Measurements from ENCODE around the gene RMND5B.

The RMND5B gene

DNA sequence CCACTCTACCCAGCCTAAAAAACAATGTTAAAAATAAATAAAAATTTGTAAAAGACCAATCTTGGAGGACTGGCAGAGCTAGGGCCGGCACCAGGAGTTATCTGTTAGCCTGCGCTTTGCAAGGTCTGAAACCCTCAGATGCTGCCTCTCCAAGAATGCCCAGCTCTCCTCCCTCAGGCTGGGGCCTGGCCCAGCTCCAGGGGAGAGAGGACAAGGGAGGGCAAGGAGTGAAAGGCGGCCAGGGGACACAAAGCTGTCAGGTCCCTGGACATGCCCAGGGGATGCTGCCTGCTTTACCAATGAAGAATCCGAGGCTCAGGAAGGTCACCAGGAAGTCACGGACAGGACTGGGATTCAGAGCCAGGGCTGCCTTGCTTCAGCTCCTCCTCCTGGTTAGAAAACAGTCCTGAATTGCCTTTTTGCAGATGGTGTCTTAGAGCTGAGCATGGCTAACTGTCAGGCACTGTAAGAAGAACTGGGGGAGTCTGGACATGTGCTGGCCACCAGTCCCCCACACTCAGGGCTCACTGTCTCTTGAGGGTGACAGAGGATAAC is 23.0 kb upstream of the RMND5B start:
- Histone ChIP-seq H3K4me2 (ENCODE audit: low read length) (no peak overlapping the region), H3K4me3 (ENCODE audit: low read depth, low read length) (no peak overlapping the region), H3K79me2 (no peaks in the 10 kb centered on the region), H3K27ac (peak overlapping the region; percentile 36), H2AFZ (peak overlapping the region; percentile 61), H3K9me3 (ENCODE audit: control insufficient read depth, low read length) (no peaks in the 10 kb centered on the region), H3K9ac (no peak overlapping the region), H3K36me3 (ENCODE audit: control insufficient read depth, insufficient read depth, low read length) (no peaks in the 10 kb centered on the region), H3K27me3 (ENCODE audit: control insufficient read depth, insufficient read depth, low read length) (no peaks in the 10 kb centered on the region), H3K4me1 (peaks cover 16% of the 10 kb centered on the region)
- TF ChIP-seq, protein P1, sequence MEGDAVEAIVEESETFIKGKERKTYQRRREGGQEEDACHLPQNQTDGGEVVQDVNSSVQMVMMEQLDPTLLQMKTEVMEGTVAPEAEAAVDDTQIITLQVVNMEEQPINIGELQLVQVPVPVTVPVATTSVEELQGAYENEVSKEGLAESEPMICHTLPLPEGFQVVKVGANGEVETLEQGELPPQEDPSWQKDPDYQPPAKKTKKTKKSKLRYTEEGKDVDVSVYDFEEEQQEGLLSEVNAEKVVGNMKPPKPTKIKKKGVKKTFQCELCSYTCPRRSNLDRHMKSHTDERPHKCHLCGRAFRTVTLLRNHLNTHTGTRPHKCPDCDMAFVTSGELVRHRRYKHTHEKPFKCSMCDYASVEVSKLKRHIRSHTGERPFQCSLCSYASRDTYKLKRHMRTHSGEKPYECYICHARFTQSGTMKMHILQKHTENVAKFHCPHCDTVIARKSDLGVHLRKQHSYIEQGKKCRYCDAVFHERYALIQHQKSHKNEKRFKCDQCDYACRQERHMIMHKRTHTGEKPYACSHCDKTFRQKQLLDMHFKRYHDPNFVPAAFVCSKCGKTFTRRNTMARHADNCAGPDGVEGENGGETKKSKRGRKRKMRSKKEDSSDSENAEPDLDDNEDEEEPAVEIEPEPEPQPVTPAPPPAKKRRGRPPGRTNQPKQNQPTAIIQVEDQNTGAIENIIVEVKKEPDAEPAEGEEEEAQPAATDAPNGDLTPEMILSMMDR (IDR thresholded peaks at IDR 0.05): no peak

DNA sequence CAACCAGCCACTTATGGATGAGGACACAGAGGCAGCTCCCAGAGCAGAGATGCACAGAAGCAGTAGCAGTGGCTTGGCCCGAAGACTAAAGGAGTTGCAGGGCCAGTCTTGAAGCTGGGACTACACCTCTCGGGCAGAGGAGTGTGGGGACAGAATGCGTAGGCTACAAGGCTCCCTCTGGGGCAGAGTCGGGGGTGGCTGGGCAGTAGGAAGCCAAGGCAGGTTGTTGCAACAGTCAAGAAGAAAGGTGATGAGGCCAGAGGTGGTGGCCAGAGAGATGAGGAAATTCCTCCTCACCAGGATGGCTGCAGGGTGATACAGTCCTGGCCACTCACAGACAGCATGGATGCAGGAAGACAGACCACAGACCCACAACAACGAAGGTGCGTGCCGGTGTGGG is 22.4 kb upstream of the RMND5B start:
- peak overlapping the region; percentile 61 for H2AFZ ChIP-seq
- TF ChIP-seq, protein P1 (IDR thresholded peaks at IDR 0.05): no peak
- H3K36me3 ChIP-seq (ENCODE audit: control insufficient read depth, insufficient read depth, low read length): no peaks in the 10 kb centered on the region
- peak overlapping the region; percentile 36 for H3K27ac ChIP-seq
- H3K27me3 ChIP-seq (ENCODE audit: control insufficient read depth, insufficient read depth, low read length): no peaks in the 10 kb centered on the region
- no peak overlapping the region for H3K4me2 ChIP-seq (ENCODE audit: low read length)
- no peaks in the 10 kb centered on the region for H3K79me2 ChIP-seq
- peaks cover 16% of the 10 kb centered on the region for H3K4me1 ChIP-seq
- no peaks in the 10 kb centered on the region for H3K9me3 ChIP-seq (ENCODE audit: control insufficient read depth, low read length)
- no peak overlapping the region for H3K9ac ChIP-seq
- no peak overlapping the region for H3K4me3 ChIP-seq (ENCODE audit: low read depth, low read length)

DNA sequence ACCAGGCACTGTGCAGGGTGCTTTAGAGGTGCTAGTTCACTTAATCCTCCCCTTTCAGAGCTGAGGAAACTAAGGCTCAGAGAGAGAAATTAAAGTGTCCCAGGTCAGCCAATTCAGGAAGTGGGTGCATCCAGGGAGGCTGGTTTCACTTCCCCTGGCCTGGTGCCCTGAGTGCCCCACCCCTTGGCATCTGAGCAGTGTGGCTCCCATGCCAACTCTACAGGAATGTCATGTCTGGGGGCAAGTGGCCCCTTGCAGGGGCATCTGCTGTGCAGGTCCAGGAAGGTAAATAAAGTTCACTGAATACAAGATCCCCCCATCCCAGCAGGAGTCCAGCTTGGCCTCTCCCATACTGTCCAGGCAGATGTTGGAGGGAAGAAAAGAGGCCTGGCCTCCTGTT is 21.8 kb upstream of the RMND5B start:
- Histone ChIP-seq H3K27me3 (ENCODE audit: control insufficient read depth, insufficient read depth, low read length) (no peaks in the 10 kb centered on the region), H3K4me1 (peaks cover 15% of the 10 kb centered on the region), H3K4me3 (ENCODE audit: low read depth, low read length) (no peak overlapping the region), H2AFZ (no peak overlapping the region), H3K36me3 (ENCODE audit: control insufficient read depth, insufficient read depth, low read length) (no peaks in the 10 kb centered on the region), H3K4me2 (ENCODE audit: low read length) (no peak overlapping the region), H3K27ac (peak overlapping the region; percentile 34), H3K9me3 (ENCODE audit: control insufficient read depth, low read length) (no peaks in the 10 kb centered on the region), H3K9ac (no peak overlapping the region), H3K79me2 (no peaks in the 10 kb centered on the region)
- TF ChIP-seq, protein P1 (IDR thresholded peaks at IDR 0.05): no peak

DNA sequence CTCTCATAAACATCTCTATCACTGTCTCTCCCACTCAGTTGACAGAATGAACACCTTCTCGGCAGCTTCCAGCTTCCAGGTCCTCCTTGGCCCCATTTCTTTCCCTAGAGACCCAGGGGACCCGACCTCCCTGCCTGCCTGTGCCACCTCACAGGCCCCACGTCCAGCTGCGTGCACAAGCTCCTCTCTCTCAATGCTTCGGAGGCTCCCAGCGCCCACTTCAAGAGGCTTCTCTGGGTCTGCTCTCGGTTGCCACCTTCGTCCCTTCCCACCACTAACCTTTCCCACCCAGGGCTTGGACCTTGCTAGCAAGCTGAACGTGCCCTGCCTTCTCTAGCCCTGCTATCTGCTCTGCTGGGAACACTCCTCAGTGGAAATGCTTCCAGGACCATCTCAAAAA is 20.3 kb upstream of the RMND5B start:
- Histone ChIP-seq H2AFZ (no peak overlapping the region), H3K4me1 (peaks cover 16% of the 10 kb centered on the region), H3K9ac (no peak overlapping the region), H3K4me2 (ENCODE audit: low read length) (no peak overlapping the region), H3K27me3 (ENCODE audit: control insufficient read depth, insufficient read depth, low read length) (no peaks in the 10 kb centered on the region), H3K9me3 (ENCODE audit: control insufficient read depth, low read length) (no peaks in the 10 kb centered on the region), H3K4me3 (ENCODE audit: low read depth, low read length) (no peak overlapping the region), H3K36me3 (ENCODE audit: control insufficient read depth, insufficient read depth, low read length) (no peaks in the 10 kb centered on the region), H3K27ac (no peak overlapping the region), H3K79me2 (peaks cover under 1% of the 10 kb centered on the region)
- TF ChIP-seq, protein P1 (IDR thresholded peaks at IDR 0.05): no peak

DNA sequence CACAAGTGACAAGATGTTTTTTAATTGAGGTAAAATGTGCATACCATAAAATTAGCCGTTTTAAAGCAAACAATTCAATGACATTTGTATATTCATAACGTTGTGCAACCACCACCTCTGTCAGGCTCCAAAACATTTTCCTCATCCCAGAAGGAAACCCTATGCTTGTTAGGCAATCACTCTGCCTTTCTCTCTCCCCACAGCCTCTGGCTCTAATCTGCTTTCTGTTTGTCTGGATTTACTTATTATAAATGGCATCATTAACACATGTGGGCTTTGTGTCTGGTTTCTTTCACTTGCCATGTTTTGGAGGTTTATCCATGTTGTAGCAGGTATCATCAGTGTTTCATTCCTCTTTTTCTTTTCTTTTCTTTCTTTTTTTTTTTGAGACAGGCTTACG is 18.9 kb upstream of the RMND5B start:
- Histone ChIP-seq H3K36me3 (ENCODE audit: control insufficient read depth, insufficient read depth, low read length) (no peaks in the 10 kb centered on the region), H3K4me1 (peaks cover 16% of the 10 kb centered on the region), H3K9me3 (ENCODE audit: control insufficient read depth, low read length) (no peaks in the 10 kb centered on the region), H3K79me2 (peaks cover 3% of the 10 kb centered on the region), H3K4me2 (ENCODE audit: low read length) (no peak overlapping the region), H3K4me3 (ENCODE audit: low read depth, low read length) (no peak overlapping the region), H2AFZ (no peak overlapping the region), H3K27me3 (ENCODE audit: control insufficient read depth, insufficient read depth, low read length) (no peaks in the 10 kb centered on the region), H3K9ac (no peak overlapping the region), H3K27ac (no peak overlapping the region)
- TF ChIP-seq, protein P1 (IDR thresholded peaks at IDR 0.05): no peak
